Endothelial cell of umbilical vein (primary cell): ENCODE results near the gene F2RL2. TPM values are rescaled to one million over a fixed set of nuclear protein-coding genes. Genes with fewer than 3 reads are reported as not detected.

ENCODE experiments used
- BruUV-seq: library from RNA; stranded (reverse); fragments of 400-500 nt; replicated peaks from 2 replicates; lab custom pipeline; 2021; lab: Mats Ljungman, UMichigan
- CTCF ChIA-PET: fragments of 300-600, 350-600 bp; sonication (Branson Sonifier 250); formaldehyde crosslinking; loops from one replicate; lab custom pipeline; 2021; ENCODE audit warnings: antibody characterized with exemption, inconsistent platforms; lab: Charles Lee
- POLR2A ChIA-PET: fragments of 300-600, 350-600 bp; sonication (Branson Sonifier 250); formaldehyde crosslinking; loops from one replicate; lab custom pipeline; 2021; ENCODE audit warnings: antibody characterized with exemption, inconsistent platforms; lab: Charles Lee
- DNase-seq: peaks from one replicate; pipeline ENCODE4 v3.0.0-alpha.2; 2011; ENCODE audit warnings: low read depth, low spot score
- FAIRE-seq: peaks from 2 replicates; lab custom pipeline; 2011; peaks lifted over from hg19 to GRCh38; lab: Jason Lieb, UNC
- H2AFZ ChIP-seq: 2 replicates; pipeline ENCODE4 v1.6.0; 2012; ENCODE audit warnings: low read depth, low read length, control low read depth, inconsistent platforms
- H3K27ac ChIP-seq: 2 replicates; pipeline ENCODE4 v1.5.1; 2011; ENCODE audit warnings: low read depth, mild to moderate bottlenecking, control low read depth, low read length, moderate library complexity; ENCODE audit not compliant: insufficient read depth
- H3K27me3 ChIP-seq, 2 experiments: 2 replicates each; pipeline versions ENCODE4 v1.6.0 to v1.6.1; 2011; ENCODE audit warnings: low read length in 2 of 2, mixed read lengths in 1 of 2; ENCODE audit not compliant: control insufficient read depth in 2 of 2, insufficient read depth in 2 of 2
- H3K36me3 ChIP-seq, 2 experiments: 2 replicates in 1 of 2; 3 replicates in 1 of 2; pipeline ENCODE4 v1.5.1; 2011; ENCODE audit warnings: low read length in 2 of 2, mild to moderate bottlenecking in 1 of 2, moderate library complexity in 1 of 2; ENCODE audit not compliant: control insufficient read depth in 2 of 2, insufficient read depth in 2 of 2; ENCODE audit errors: extremely low read depth in 1 of 2
- H3K4me1 ChIP-seq: 3 replicates; pipeline ENCODE4 v1.5.1; 2011; ENCODE audit warnings: mild to moderate bottlenecking, low read length; ENCODE audit not compliant: control insufficient read depth, insufficient read depth; ENCODE audit errors: extremely low read depth
- H3K4me2 ChIP-seq: 2 replicates; pipeline ENCODE4 v1.6.1; 2011; ENCODE audit warnings: low read length, control low read depth, mixed read lengths; ENCODE audit not compliant: insufficient read depth
- H3K4me3 ChIP-seq, 3 experiments: fragments of 200-600 bp in 1 of 3; sonication (generic), shearing (Covaris generic) in 1 of 3; replicated peaks in 1 of 3; 2 replicates each; pipeline ENCODE4 v1.5.1; 2011 to 2016; ENCODE audit warnings: control low read depth in 3 of 3, low read length in 3 of 3, mild to moderate bottlenecking in 2 of 3, inconsistent platforms in 1 of 3, low read depth in 1 of 3, moderate library complexity in 1 of 3; ENCODE audit not compliant: insufficient read depth in 1 of 3
- H3K79me2 ChIP-seq: 2 replicates; pipeline ENCODE4 v1.6.0; 2012; ENCODE audit warnings: low read length, inconsistent platforms; ENCODE audit not compliant: control insufficient read depth, insufficient read depth
- H3K9ac ChIP-seq: replicated peaks from 2 replicates; pipeline ENCODE3; 2011; ENCODE audit warnings: low read length, control low read depth; ENCODE audit not compliant: insufficient read depth; ENCODE audit errors: extremely low read depth
- H3K9me1 ChIP-seq: replicated peaks from 3 replicates; pipeline ENCODE4 v1.6.0; 2011; ENCODE audit warnings: mild to moderate bottlenecking, low read length; ENCODE audit not compliant: control insufficient read depth, insufficient read depth; ENCODE audit errors: extremely low read depth
- H3K9me3 ChIP-seq: replicated peaks from 2 replicates; pipeline ENCODE4 v1.5.1; 2012; ENCODE audit warnings: low read length, inconsistent platforms; ENCODE audit not compliant: control insufficient read depth, insufficient read depth
- H4K20me1 ChIP-seq: replicated peaks from 2 replicates; pipeline ENCODE3; 2011; ENCODE audit warnings: mild to moderate bottlenecking, low read length; ENCODE audit not compliant: control insufficient read depth, insufficient read depth; ENCODE audit errors: extremely low read depth
- CTCF ChIP-seq, 2 donors: IDR thresholded peaks; 1 replicate in 1 of 2; 2 replicates in 1 of 2; pipeline ENCODE4 v1.5.1; 2011; ENCODE audit warnings: low read length in 2 of 2, mild to moderate bottlenecking in 2 of 2, moderate library complexity in 2 of 2, control low read depth in 1 of 2, inconsistent platforms in 1 of 2, low read depth in 1 of 2; ENCODE audit not compliant: insufficient read depth in 1 of 2; ENCODE audit errors: extremely low read depth in 1 of 2
- EZH2 ChIP-seq: IDR thresholded peaks from 2 replicates; pipeline ENCODE4 v1.6.1; 2012; ENCODE audit warnings: borderline replicate concordance, low read depth, mild to moderate bottlenecking, moderate library complexity, low read length, inconsistent platforms; ENCODE audit not compliant: severe bottlenecking
- FOS ChIP-seq: IDR thresholded peaks from 2 replicates; pipeline ENCODE4 v1.6.1; 2011; ENCODE audit warnings: mild to moderate bottlenecking, low read length, moderate library complexity, borderline replicate concordance; ENCODE audit not compliant: insufficient read depth
- MYC ChIP-seq: IDR thresholded peaks from one replicate; pipeline ENCODE4 v1.6.1; 2011; ENCODE audit warnings: mild to moderate bottlenecking, low read depth, low read length
- POLR2A ChIP-seq: IDR thresholded peaks from 2 replicates; pipeline ENCODE4 v1.6.1; 2012; ENCODE audit warnings: low read depth, mild to moderate bottlenecking, control low read depth, low read length
- POLR2AphosphoS5 ChIP-seq: IDR thresholded peaks from 2 replicates; pipeline ENCODE4 v1.6.1; 2012; ENCODE audit warnings: low read depth, mild to moderate bottlenecking, control low read depth, low read length, moderate library complexity; ENCODE audit not compliant: insufficient read depth
- dilution Hi-C: fragments of 300-500 bp; cut with MboI; formaldehyde crosslinking; loops from one replicate; pipeline ENCODE4 v1.15.0; 2019; ENCODE audit warnings: low sequenced_read_pairs; ENCODE audit not compliant: extremely low pct_ligation_motif_present
- intact Hi-C: fragments of 100-400 bp; cut with micrococcal nuclease; formaldehyde crosslinking; loops from one replicate; pipeline ENCODE4 v1.10.0; 2022
- polyA plus RNA-seq, 4 experiments: library from polyadenylated mRNA; depleted of rRNA in 3 of 4; stranded (reverse) in 3 of 4; unstranded in 1 of 4; fragments of >200 nt; gene quantifications; 2 replicates each; pipeline versions ENCODE4 v1.2.1 to v1.2.3, GENCODE V29; 2011 to 2012; ENCODE audit warnings: missing spikeins in 1 of 4
- total RNA-seq: library from RNA; stranded (reverse); gene quantifications from 2 replicates; pipeline ENCODE4 v1.2.3, GENCODE V29; 2021

Gene F2RL2
- total and polyA plus RNA-seq, 2 donors (not counting 3 experiments of a cell fraction or from before 2014, with no cell fraction given) = 19.8 to 33.3 TPM

- Histone ChIP-seq H3K4me1 (peaks cover 4% of the 10 kb centered on the region), H3K27me3 (no peaks in the 10 kb centered on the region), H3K79me2 (no peaks in the 10 kb centered on the region), H4K20me1 (no peaks in the 10 kb centered on the region), H3K36me3 (no peaks in the 10 kb centered on the region), H3K9me3 (no peaks in the 10 kb centered on the region), H3K4me2 (no peak overlapping the region), H3K9me1 (no peaks in the 10 kb centered on the region), H3K4me3 (no peak overlapping the region), H3K27ac (no peak overlapping the region), H3K9ac (no peak overlapping the region), H2AFZ (no peak overlapping the region)
- ChIA-PET CTCF (interaction anchor here (1.0 to 1.4 kb wide), 2 partner anchors 9 to 45 kb away, joined by 4 to 5 read pairs; no protein-coding TSS in a partner anchor), POLR2A (no interaction called here)
- FAIRE-seq (no peak), DNase-seq (no peak)
- dilution Hi-C loops = no loop called here
- no TSS peak for BruUV-seq
- TF ChIP-seq MYC (no peak), EZH2 (no peak), POLR2AphosphoS5 (no peak)
- intact Hi-C loops = no loop called here
These were observed 47.3 kb upstream of the F2RL2 start for GRCh38 chr5:76670508-76670907.

GRCh38 chr5:76669245-76669644 is 46.0 kb upstream of the F2RL2 start:
- Histone ChIP-seq H3K9ac (no peak overlapping the region), H3K4me3 (no peak overlapping the region), H2AFZ (no peak overlapping the region), H3K9me1 (no peaks in the 10 kb centered on the region), H3K36me3 (no peaks in the 10 kb centered on the region), H3K27ac (no peak overlapping the region), H3K4me2 (no peak overlapping the region), H3K79me2 (no peaks in the 10 kb centered on the region), H3K9me3 (no peaks in the 10 kb centered on the region), H4K20me1 (no peaks in the 10 kb centered on the region), H3K27me3 (no peaks in the 10 kb centered on the region), H3K4me1 (peaks cover 7% of the 10 kb centered on the region)
- no TSS peak for BruUV-seq
- POLR2A ChIA-PET = no interaction called here
- FAIRE-seq (no peak), DNase-seq (no peak)
- TF ChIP-seq CTCF (IDR thresholded peaks at IDR 0.05; ENCODE audit: extremely low read depth in 1 of 2, insufficient read depth in 1 of 2, low read depth in 1 of 2, low read length in 2 of 2) = no peak
- TF ChIP-seq POLR2A = no peak
- no peak for TF ChIP-seq FOS
- intact Hi-C loops = no loop called here
- dilution Hi-C loops = no loop called here
- CTCF ChIA-PET = no interaction called here
